Thyroid gland (tissue), 4 donors: ENCODE measurements around the gene ABCC1. TPM values are rescaled to one million over a fixed set of nuclear protein-coding genes. Genes with fewer than 3 reads are reported as not detected.
"Not testable (repeated sequence)": the region's sequence is repeated elsewhere in the genome, so short reads cannot be mapped to it uniquely, and the experiment has no call there.

Experiments used
- DNase-seq, 2 donors: peaks; one replicate each; pipeline ENCODE4 v3.0.0-alpha.2; 2019
- H3K27ac ChIP-seq, 3 donors: fragments of 200-600 bp; sonication (generic); 1 replicate in 2 of 3; 2 replicates in 1 of 3; pipeline ENCODE4 v1.5.1; 2016 to 2019; ENCODE audit warnings: mild to moderate bottlenecking in 1 of 3, moderate library complexity in 1 of 3
- H3K27me3 ChIP-seq: fragments of 200-600 bp; sonication (generic); one replicate; pipeline ENCODE4 v1.5.1; 2019
- H3K36me3 ChIP-seq, 2 donors: fragments of 200-600 bp; sonication (generic); one replicate each; pipeline ENCODE4 v1.5.1; 2016 to 2019
- H3K4me1 ChIP-seq, 2 donors: fragments of 200-600 bp; sonication (generic); one replicate each; pipeline ENCODE4 v1.5.1; 2017 to 2019
- H3K4me3 ChIP-seq, 3 donors: fragments of 200-600 bp; sonication (generic); replicated peaks in 1 of 3; 1 replicate in 2 of 3; 2 replicates in 1 of 3; pipeline ENCODE4 v1.5.1; 2016; ENCODE audit warnings: mild to moderate bottlenecking in 1 of 3
- H3K9me3 ChIP-seq: fragments of 200-600 bp; sonication (generic); one replicate; pipeline ENCODE4 v1.5.1; 2017
- POLR2A ChIP-seq, 2 donors: fragments of 450-650 bp; IDR thresholded peaks; one replicate each; pipeline ENCODE4 v1.6.1; 2017; ENCODE audit warnings: antibody characterized with exemption in 2 of 2, mild to moderate bottlenecking in 2 of 2, moderate library complexity in 1 of 2
- WGBS, 2 donors: methylation state at CpG; one replicate each; pipeline ENCODE4 v1.1.5; 2017; 5-methylcytosine and 5-hydroxymethylcytosine counted together
- intact Hi-C: fragments of 100-400 bp; cut with DNase I; formaldehyde crosslinking; loops from one replicate; pipeline ENCODE4 v1.15.1; 2023
- total RNA-seq, 4 donors: library from RNA; depleted of rRNA; stranded (reverse); fragments of >200 nt; gene quantifications; one replicate each; pipeline ENCODE4 v1.2.3, GENCODE V29; 2016
- TF ChIP-seq, protein P1 (sequence below), 6 experiments: fragments of 200-600 bp in 3 of 6; fragments of 450-650 bp in 3 of 6; sonication (generic) in 3 of 6; IDR thresholded peaks; one replicate each; pipeline ENCODE4 v1.5.1; 2016 to 2019; ENCODE audit warnings: antibody characterized with exemption in 6 of 6, mild to moderate bottlenecking in 2 of 6, inconsistent platforms in 1 of 6, moderate library complexity in 1 of 6

The ABCC1 gene
- total RNA-seq, 4 donors from 2014 or later = 42.7 to 76.7 (median 70.1) TPM

DNA sequence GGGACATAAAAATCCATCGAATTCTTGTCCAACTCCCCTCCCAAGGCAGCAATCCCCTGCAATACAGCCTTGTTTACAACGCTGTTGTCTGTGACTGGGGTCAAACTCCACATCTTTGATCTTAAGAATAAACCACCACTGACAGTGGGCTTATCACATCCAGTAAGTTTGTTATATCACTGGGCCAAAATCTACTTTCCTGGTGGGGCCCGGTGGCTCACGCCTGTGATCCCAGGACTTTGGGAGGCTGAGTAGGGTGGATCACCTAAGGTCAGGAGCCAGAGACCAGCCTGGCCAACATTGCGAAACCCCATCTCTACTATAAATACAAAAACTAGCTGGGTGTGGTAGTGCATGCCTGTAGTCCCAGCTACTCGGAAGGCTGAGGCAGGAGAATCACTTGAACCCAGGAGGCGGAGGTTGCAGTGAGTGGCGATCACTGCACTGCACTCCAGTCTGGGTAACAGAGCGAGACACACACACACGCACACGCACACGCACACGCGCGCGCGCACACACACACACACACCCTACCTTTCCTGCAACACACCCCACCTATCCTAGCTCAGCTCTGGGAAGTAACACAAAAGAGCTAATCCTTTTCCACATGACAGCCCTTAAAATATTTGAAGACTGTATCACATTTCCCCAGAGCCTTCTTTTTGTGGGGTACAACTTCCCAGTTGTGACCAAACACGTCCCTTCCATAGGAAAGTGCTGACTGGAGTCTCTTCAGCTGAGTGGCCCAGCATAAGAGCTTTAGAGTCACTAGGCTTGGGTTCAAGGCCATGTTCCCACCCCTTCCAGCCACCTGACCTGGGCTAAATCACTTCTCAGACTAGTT lies 20.9 kb upstream of the ABCC1 start:
- Histone ChIP-seq H3K27ac (no peak overlapping the region), H3K4me1 (peaks cover 5 to 13% of the 10 kb centered on the region in 2 donors), H3K36me3 (no peaks in the 10 kb centered on the region), H3K27me3 (no peaks in the 10 kb centered on the region), H3K4me3 (no peak overlapping the region), H3K9me3 (no peaks in the 10 kb centered on the region)
- intact Hi-C loops = no loop called here
- TF ChIP-seq, protein P1, sequence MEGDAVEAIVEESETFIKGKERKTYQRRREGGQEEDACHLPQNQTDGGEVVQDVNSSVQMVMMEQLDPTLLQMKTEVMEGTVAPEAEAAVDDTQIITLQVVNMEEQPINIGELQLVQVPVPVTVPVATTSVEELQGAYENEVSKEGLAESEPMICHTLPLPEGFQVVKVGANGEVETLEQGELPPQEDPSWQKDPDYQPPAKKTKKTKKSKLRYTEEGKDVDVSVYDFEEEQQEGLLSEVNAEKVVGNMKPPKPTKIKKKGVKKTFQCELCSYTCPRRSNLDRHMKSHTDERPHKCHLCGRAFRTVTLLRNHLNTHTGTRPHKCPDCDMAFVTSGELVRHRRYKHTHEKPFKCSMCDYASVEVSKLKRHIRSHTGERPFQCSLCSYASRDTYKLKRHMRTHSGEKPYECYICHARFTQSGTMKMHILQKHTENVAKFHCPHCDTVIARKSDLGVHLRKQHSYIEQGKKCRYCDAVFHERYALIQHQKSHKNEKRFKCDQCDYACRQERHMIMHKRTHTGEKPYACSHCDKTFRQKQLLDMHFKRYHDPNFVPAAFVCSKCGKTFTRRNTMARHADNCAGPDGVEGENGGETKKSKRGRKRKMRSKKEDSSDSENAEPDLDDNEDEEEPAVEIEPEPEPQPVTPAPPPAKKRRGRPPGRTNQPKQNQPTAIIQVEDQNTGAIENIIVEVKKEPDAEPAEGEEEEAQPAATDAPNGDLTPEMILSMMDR (IDR thresholded peaks at IDR 0.05) = no peak
- peak in 1 of 2 donors; percentile 34 for DNase-seq
- 85 to 89% methylated on average over 18 of the region's 18 CpGs for WGBS, 2 donors

DNA sequence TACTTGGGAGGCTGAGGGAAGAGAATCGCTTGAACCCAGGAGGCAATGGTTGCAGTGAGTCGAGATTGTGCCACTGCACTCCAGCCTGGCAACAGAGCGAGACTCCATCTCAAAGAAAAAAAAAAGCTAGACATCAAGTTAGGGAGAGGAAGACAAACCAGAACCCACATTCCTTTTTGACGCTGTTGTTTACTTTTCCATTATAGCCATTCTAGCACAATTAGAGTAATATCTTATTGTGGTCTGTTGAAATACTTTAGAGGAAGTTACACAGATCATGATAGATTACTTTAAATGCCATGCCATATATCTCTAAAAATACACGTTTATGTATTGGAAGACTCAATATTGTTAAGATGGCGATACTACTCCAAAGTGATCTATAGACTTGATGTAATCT lies 16.5 kb upstream of the ABCC1 start:
- intact Hi-C loops = no loop called here
- no peak overlapping the region for H3K4me3 ChIP-seq
- TF ChIP-seq, protein P1 (IDR thresholded peaks at IDR 0.05) = no peak
- TF ChIP-seq POLR2A (IDR thresholded peaks at IDR 0.05) = no peak

DNA sequence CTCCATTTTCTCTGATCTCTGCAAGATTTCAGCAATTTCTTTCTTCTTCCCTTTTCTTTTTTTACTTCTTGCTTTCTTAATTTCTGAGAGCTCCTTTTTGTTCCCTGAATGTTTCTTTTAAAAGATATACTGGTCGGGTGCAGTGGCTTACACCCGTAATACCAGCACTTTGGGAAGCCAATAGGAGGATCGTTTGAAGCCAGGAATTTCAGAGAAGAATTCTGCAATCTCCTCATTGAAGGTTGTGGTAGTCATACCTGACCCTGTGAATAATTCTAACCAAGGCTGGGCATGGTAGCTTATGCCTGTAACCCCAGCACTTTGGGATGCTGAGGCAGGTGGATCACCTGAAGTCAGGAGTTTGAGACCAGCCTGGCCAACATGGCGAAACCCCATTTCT lies 15.6 kb upstream of the ABCC1 start:
- Histone ChIP-seq H3K27ac (no peak overlapping the region), H3K4me3 (no peak overlapping the region), H3K36me3 (no peaks in the 10 kb centered on the region), H3K9me3 (no peaks in the 10 kb centered on the region), H3K27me3 (no peaks in the 10 kb centered on the region), H3K4me1 (peaks cover 1 to 3% of the 10 kb centered on the region in 2 donors)
- intact Hi-C loops = no loop called here
- no peak for TF ChIP-seq POLR2A (IDR thresholded peaks at IDR 0.05)
- no peak for DNase-seq
- 83 to 88% methylated on average over 4 of the region's 4 CpGs for WGBS, 2 donors

More for the DNA sequence above, 16.5 kb upstream of the ABCC1 start:
- H3K4me1 ChIP-seq = peaks cover 5 to 8% of the 10 kb centered on the region in 2 donors
- DNase-seq = no peak
- H3K36me3 ChIP-seq = no peaks in the 10 kb centered on the region
- no peak overlapping the region for H3K27ac ChIP-seq
- WGBS, 2 donors = 86 to 88% methylated on average over 6 of the region's 6 CpGs
- H3K9me3 ChIP-seq = no peaks in the 10 kb centered on the region
- H3K27me3 ChIP-seq = no peaks in the 10 kb centered on the region

DNA sequence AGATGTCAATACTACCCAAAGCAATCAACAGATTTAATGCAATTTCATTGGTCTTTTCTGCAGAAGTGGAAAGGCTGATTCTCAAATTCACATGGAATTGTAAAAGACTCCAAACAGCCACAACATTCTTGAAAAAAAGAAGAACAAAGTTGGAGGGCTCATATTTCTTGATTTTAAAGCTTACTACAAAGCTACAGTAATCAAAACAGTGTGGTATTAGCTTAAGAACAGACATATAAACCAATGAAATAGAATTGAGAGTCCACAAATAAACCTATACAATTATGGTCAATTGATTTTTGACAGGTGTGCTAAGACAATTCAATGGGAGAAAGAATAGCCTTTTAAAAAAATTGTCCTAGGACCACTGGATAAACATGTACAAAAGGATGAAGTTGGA lies 14.4 kb upstream of the ABCC1 start:
- Histone ChIP-seq H3K4me3 (no peak overlapping the region), H3K27me3 (no peaks in the 10 kb centered on the region), H3K27ac (no peak overlapping the region), H3K4me1 (no peaks in the 10 kb centered on the region), H3K36me3 (no peaks in the 10 kb centered on the region), H3K9me3 (no peaks in the 10 kb centered on the region)
- intact Hi-C loops = no loop called here
- no peak for DNase-seq
- TF ChIP-seq, protein P1 (IDR thresholded peaks at IDR 0.05) = no peak
- no peak for TF ChIP-seq POLR2A (IDR thresholded peaks at IDR 0.05)

DNA sequence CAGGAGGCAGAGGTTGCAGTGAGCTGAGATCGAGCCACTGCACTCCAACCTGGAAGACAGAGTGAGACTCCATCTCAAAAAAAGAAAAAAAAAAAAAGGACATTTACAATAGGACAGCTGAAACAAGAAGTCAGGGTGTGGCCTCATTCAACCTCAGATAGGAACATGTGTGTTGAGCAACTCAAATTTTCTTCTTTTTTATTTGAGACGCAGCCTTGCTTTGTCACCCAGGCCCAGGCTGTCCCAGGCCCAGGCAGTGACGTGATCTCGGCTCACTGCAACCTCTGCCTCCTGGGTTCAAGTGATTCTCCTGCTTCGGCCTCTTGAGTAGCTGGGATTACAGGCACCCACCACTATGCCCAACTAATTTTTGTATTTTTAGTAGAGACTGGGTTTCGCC lies 12.6 kb upstream of the ABCC1 start:
- H3K4me3 ChIP-seq, DNase-seq, H3K36me3 ChIP-seq, H3K9me3 ChIP-seq, H3K27me3 ChIP-seq, intact Hi-C loops, H3K4me1 ChIP-seq, H3K27ac ChIP-seq: not testable (repeated sequence)
- WGBS, 2 donors = 88 to 95% methylated on average over 6 of the region's 6 CpGs

DNA sequence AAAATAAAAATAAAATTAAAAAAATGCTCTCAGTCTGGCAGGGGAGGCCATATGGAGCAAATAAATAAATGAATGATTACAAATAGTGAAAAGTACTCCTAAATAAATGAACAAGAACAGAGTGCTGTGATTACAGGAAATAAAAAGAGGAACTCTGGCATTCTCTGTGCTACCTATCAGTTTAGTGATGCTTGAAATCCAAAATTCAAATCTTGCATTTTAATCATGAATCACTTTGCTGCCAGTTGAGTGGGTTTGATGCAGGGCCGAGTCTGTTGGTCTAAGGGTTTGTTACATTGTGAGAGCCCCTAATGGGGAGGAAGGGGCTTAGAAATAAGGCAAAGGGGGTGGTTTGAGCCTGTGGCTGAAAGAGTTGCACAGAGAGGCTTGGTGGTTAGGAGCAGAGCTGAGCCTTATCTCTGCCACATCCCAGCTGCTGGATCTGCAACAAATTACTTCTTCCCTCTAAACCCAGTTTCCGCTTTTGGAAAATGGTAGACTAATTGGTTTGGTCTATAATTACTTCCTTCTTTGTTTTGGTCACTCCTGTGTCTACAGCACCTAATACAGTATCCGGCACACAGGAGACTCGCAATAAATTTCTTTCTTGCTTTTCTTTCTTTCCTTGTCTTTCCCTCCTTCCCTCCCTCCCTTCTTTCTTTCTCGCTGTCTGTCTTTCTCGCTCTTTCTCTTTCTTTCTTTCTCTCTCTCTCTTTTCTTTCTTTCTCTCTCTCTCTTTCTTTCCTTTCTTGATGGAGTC lies 6.3 kb upstream of the ABCC1 start:
- intact Hi-C loops = loop anchor here (10.0 kb wide), 1 partner anchor 48 kb away; no protein-coding TSS in a partner anchor
- Histone ChIP-seq H3K36me3 (no peaks in the 10 kb centered on the region), H3K9me3 (no peaks in the 10 kb centered on the region), H3K4me1 (no peaks in the 10 kb centered on the region), H3K4me3 (no peak overlapping the region), H3K27ac (no peak overlapping the region), H3K27me3 (no peaks in the 10 kb centered on the region)
- TF ChIP-seq, protein P1 (IDR thresholded peaks at IDR 0.05) = no peak
- TF ChIP-seq POLR2A (IDR thresholded peaks at IDR 0.05) = no peak
- no peak for DNase-seq
- 88 to 91% methylated on average over 6 of the region's 6 CpGs for WGBS, 2 donors
